ENCODE measurements around the gene LGALS4.
"Not testable (repeated sequence)": the region's sequence is repeated elsewhere in the genome, so short reads cannot be mapped to it uniquely, and the experiment has no call there.

The LGALS4 gene

GRCh38 chr19:38771569-38771968, 41.2 kb downstream of the LGALS4 start:
- H3K9ac ChIP-seq (ENCODE audit: low read length), result not testable (repeated sequence)

DNA sequence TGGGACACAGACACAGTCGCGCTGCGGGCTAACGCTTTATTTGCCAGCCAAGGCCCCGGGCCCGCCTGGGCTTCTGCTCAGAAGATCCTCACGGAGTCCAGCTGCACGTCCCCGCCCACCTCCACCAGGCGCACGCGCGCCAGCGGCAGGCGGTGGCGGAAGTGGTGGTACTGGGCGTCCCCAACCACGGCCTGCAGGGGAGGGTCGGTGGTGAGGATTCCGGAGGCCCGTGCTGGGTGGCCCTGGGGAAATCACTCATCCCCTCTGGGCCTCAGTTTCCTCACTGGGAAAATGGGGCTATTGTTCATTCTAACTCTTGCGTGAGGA, 41.8 kb downstream of the LGALS4 start:
- not testable (repeated sequence) for DNase-seq; H2BK5ac ChIP-seq (ENCODE audit: low read depth, low read length, poor library complexity); H3K27me3 ChIP-seq (ENCODE audit: insufficient read depth, low read length); H3K4me2 ChIP-seq (ENCODE audit: low read length); H3K36me3 ChIP-seq (ENCODE audit: control insufficient read depth in 1 of 2, insufficient read depth in 2 of 2, low read length in 2 of 2); H2BK120ac ChIP-seq (ENCODE audit: insufficient read depth, low read length, poor library complexity); H3K4ac ChIP-seq (ENCODE audit: low read depth, low read length); H4K8ac ChIP-seq (ENCODE audit: low read depth, low read length); H3K23ac ChIP-seq (ENCODE audit: low read length); H3K18ac ChIP-seq (ENCODE audit: low read length); H4K12ac ChIP-seq (ENCODE audit: low read depth, low read length); H3K79me1 ChIP-seq (ENCODE audit: low read length); H3K14ac ChIP-seq (ENCODE audit: low read length); H4K91ac ChIP-seq (ENCODE audit: low read depth, low read length); H2BK12ac ChIP-seq (ENCODE audit: low read length); H3K9me3 ChIP-seq (ENCODE audit: insufficient read depth, low read depth, low read length); H2AFZ ChIP-seq (ENCODE audit: insufficient read depth, low read length, poor library complexity); H2AK5ac ChIP-seq (ENCODE audit: low read length); H3K9ac ChIP-seq (ENCODE audit: low read length); H3K27ac ChIP-seq (ENCODE audit: low read depth, low read length); H3K79me2 ChIP-seq (ENCODE audit: control insufficient read depth, insufficient read depth, low read length, poor library complexity); H3K4me3 ChIP-seq (ENCODE audit: low read depth, low read length); H3K4me1 ChIP-seq (ENCODE audit: control insufficient read depth in 1 of 2, insufficient read depth in 2 of 2, low read length in 2 of 2)
- no CpG with 5 or more reads among the region's 22 CpGs for WGBS (ENCODE audit: extremely low coverage, insufficient coverage, insufficient read length)

More at GRCh38 chr19:38771569-38771968, 41.2 kb downstream of the LGALS4 start:
- not testable (repeated sequence) for H3K36me3 ChIP-seq (ENCODE audit: control insufficient read depth in 1 of 2, insufficient read depth in 2 of 2, low read length in 2 of 2); H3K79me2 ChIP-seq (ENCODE audit: control insufficient read depth, insufficient read depth, low read length, poor library complexity); H3K4me3 ChIP-seq (ENCODE audit: low read depth, low read length); H3K4ac ChIP-seq (ENCODE audit: low read depth, low read length); H3K14ac ChIP-seq (ENCODE audit: low read length); H3K9me3 ChIP-seq (ENCODE audit: insufficient read depth, low read depth, low read length); H3K4me2 ChIP-seq (ENCODE audit: low read length); DNase-seq; H4K91ac ChIP-seq (ENCODE audit: low read depth, low read length); H4K12ac ChIP-seq (ENCODE audit: low read depth, low read length); H3K23ac ChIP-seq (ENCODE audit: low read length); H3K27ac ChIP-seq (ENCODE audit: low read depth, low read length); H2BK12ac ChIP-seq (ENCODE audit: low read length); H3K4me1 ChIP-seq (ENCODE audit: control insufficient read depth in 1 of 2, insufficient read depth in 2 of 2, low read length in 2 of 2); H2BK5ac ChIP-seq (ENCODE audit: low read depth, low read length, poor library complexity); H3K27me3 ChIP-seq (ENCODE audit: insufficient read depth, low read length); H2AK5ac ChIP-seq (ENCODE audit: low read length); H2BK120ac ChIP-seq (ENCODE audit: insufficient read depth, low read length, poor library complexity); H3K79me1 ChIP-seq (ENCODE audit: low read length); H3K18ac ChIP-seq (ENCODE audit: low read length); H2AFZ ChIP-seq (ENCODE audit: insufficient read depth, low read length, poor library complexity); H4K8ac ChIP-seq (ENCODE audit: low read depth, low read length)
- WGBS (ENCODE audit: extremely low coverage, insufficient coverage, insufficient read length), result no CpG with 5 or more reads among the region's 30 CpGs

DNA sequence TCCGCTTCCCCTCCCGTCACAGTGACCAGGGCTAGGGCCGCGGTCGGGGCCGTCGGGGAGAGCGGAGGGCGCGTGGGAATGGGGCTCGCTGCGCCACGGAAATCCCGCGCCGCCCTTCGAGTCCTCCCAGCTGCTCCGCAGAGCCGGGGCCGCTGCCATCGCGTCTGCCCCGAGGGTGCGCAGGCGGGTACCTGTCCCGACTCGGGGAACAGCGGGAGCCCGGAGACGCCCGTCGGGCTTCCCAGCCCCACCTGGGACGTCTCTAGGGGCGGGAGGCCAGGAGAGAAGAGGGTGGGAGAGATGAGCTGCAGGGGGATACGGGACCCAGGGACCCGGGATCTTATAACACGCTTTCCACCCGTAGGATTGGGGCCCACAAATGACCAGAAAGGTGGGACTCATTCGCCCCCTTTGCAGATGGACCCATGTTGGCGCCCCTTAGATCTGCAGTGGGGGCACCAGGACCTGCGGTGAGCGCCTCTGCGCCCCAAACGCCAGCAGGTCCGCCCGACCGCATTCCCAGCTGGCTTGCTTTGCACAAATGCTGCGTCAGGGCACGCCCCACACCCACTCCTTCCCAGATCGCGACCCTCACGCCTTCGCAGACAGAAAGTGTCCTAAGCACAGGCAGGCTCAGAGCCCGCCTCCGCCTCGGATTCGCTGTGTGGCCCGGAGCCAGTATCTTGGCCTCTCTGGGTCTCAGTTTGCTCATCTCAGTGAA, 42.4 kb downstream of the LGALS4 start:
- not testable (repeated sequence) for H3K18ac ChIP-seq (ENCODE audit: low read length); H3K4me3 ChIP-seq (ENCODE audit: low read depth, low read length); DNase-seq; H2AK5ac ChIP-seq (ENCODE audit: low read length); H3K79me1 ChIP-seq (ENCODE audit: low read length); H4K8ac ChIP-seq (ENCODE audit: low read depth, low read length); H4K12ac ChIP-seq (ENCODE audit: low read depth, low read length); H3K27ac ChIP-seq (ENCODE audit: low read depth, low read length); H2BK5ac ChIP-seq (ENCODE audit: low read depth, low read length, poor library complexity); H3K79me2 ChIP-seq (ENCODE audit: control insufficient read depth, insufficient read depth, low read length, poor library complexity); H3K9me3 ChIP-seq (ENCODE audit: insufficient read depth, low read depth, low read length); H3K14ac ChIP-seq (ENCODE audit: low read length); H3K9ac ChIP-seq (ENCODE audit: low read length); H3K36me3 ChIP-seq (ENCODE audit: control insufficient read depth in 1 of 2, insufficient read depth in 2 of 2, low read length in 2 of 2); H3K27me3 ChIP-seq (ENCODE audit: insufficient read depth, low read length); H2BK120ac ChIP-seq (ENCODE audit: insufficient read depth, low read length, poor library complexity); H3K4me1 ChIP-seq (ENCODE audit: control insufficient read depth in 1 of 2, insufficient read depth in 2 of 2, low read length in 2 of 2); H3K4me2 ChIP-seq (ENCODE audit: low read length); H3K23ac ChIP-seq (ENCODE audit: low read length); H2BK12ac ChIP-seq (ENCODE audit: low read length); H3K4ac ChIP-seq (ENCODE audit: low read depth, low read length)
- WGBS (ENCODE audit: extremely low coverage, insufficient coverage, insufficient read length), result no CpG with 5 or more reads among the region's 58 CpGs
- Histone ChIP-seq H2AFZ (ENCODE audit: insufficient read depth, low read length, poor library complexity) (peak overlapping the region; percentile 3), H4K91ac (ENCODE audit: low read depth, low read length) (peak overlapping the region; percentile 70)

DNA sequence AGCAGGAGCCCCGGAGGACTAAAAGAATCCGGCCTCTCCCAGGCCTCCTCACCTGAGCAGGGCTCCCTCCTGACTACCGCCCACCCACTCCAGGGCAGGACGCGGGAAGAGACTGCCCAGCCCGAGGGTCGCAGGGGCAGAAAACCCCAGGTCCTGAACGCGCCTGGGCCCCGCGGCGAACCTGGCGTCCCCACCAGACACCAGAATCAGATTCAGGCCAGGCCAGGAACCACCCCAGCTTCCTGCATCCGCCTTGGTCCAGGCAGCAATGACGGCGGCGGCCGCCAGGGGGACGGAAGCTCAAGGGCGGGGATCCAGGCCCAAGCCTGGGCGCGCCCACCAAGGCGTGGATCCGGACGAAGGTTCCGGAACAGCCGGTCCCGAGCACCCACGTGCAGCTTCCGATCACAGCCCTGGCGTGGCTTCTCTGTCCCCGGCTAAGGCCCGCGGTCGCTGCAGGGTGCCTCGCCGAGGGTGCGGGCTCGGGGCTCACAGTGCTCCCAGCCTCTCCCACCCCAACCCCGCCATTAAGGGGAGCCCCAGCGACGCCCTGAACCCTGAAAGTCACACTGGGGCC, 43.0 kb downstream of the LGALS4 start:
- WGBS (ENCODE audit: extremely low coverage, insufficient coverage, insufficient read length), result no CpG with 5 or more reads among the region's 42 CpGs
- H3K79me2 ChIP-seq (ENCODE audit: control insufficient read depth, insufficient read depth, low read length, poor library complexity), result no peaks in the 10 kb centered on the region
- H4K12ac ChIP-seq (ENCODE audit: low read depth, low read length), result peak overlapping the region; percentile 59
- H3K9ac ChIP-seq (ENCODE audit: low read length), result no peak overlapping the region
- no peak overlapping the region for H2BK120ac ChIP-seq (ENCODE audit: insufficient read depth, low read length, poor library complexity)
- H2AK5ac ChIP-seq (ENCODE audit: low read length), result no peak overlapping the region
- no peaks in the 10 kb centered on the region for H3K9me3 ChIP-seq (ENCODE audit: insufficient read depth, low read depth, low read length)
- no peaks in the 10 kb centered on the region for H3K27me3 ChIP-seq (ENCODE audit: insufficient read depth, low read length)
- no peak overlapping the region for H3K27ac ChIP-seq (ENCODE audit: low read depth, low read length)
- H4K91ac ChIP-seq (ENCODE audit: low read depth, low read length), result peak overlapping the region; percentile 70
- H3K4ac ChIP-seq (ENCODE audit: low read depth, low read length), result no peak overlapping the region
- no peak overlapping the region for H3K4me3 ChIP-seq (ENCODE audit: low read depth, low read length)
- no peaks in the 10 kb centered on the region for H3K36me3 ChIP-seq (ENCODE audit: control insufficient read depth in 1 of 2, insufficient read depth in 2 of 2, low read length in 2 of 2)
- no peak overlapping the region for H3K23ac ChIP-seq (ENCODE audit: low read length)
- no peak overlapping the region for H2BK12ac ChIP-seq (ENCODE audit: low read length)
- peak overlapping the region; percentile 79 for H2AFZ ChIP-seq (ENCODE audit: insufficient read depth, low read length, poor library complexity)
- DNase-seq, result peak; percentile 39 to 84
- peak overlapping the region; percentile 29 for H3K14ac ChIP-seq (ENCODE audit: low read length)
- H3K18ac ChIP-seq (ENCODE audit: low read length), result no peak overlapping the region
- H3K4me2 ChIP-seq (ENCODE audit: low read length), result no peak overlapping the region
- H3K79me1 ChIP-seq (ENCODE audit: low read length), result peaks cover 2% of the 10 kb centered on the region
- peak overlapping the region; percentile 57 for H4K8ac ChIP-seq (ENCODE audit: low read depth, low read length)
- peaks cover 0 to 2% of the 10 kb centered on the region in 2 experiments for H3K4me1 ChIP-seq (ENCODE audit: control insufficient read depth in 1 of 2, insufficient read depth in 2 of 2, low read length in 2 of 2)
- H2BK5ac ChIP-seq (ENCODE audit: low read depth, low read length, poor library complexity), result no peak overlapping the region
